Neural cell (in vitro differentiated cells): ENCODE data around the gene TTLL5. TPM values are rescaled to one million over a fixed set of nuclear protein-coding genes. Genes with fewer than 3 reads are reported as not detected.

Experiments used
- H2AFZ ChIP-seq: fragments of 200-600, 300-800 bp; sonication (generic), shearing (Covaris generic); 2 replicates; pipeline ENCODE4 v1.6.0; 2014; ENCODE audit warnings: low read depth, mild to moderate bottlenecking, antibody characterized with exemption, low read length, moderate library complexity
- H3F3A ChIP-seq: fragments of 200-600 bp; shearing (Covaris generic); 2 replicates; pipeline ENCODE4 v1.6.1; 2016; ENCODE audit warnings: mild to moderate bottlenecking, moderate library complexity, mixed read lengths, antibody characterized with exemption, low read length; ENCODE audit not compliant: insufficient read depth, poor library complexity, severe bottlenecking
- H3K27ac ChIP-seq: fragments of 200-600, 300-800 bp; sonication (generic), shearing (Covaris generic); 2 replicates; pipeline ENCODE4 v1.5.1; 2014; ENCODE audit warnings: mild to moderate bottlenecking, low read length, moderate library complexity
- H3K27me3 ChIP-seq: fragments of 300-800, 200-600 bp; sonication (generic), shearing (Covaris generic); 2 replicates; pipeline ENCODE4 v1.6.0; 2014; ENCODE audit warnings: mild to moderate bottlenecking, low read depth, low read length, moderate library complexity; ENCODE audit not compliant: insufficient read depth
- H3K36me3 ChIP-seq: fragments of 300-800, 200-600 bp; sonication (generic), shearing (Covaris generic); 2 replicates; pipeline ENCODE4 v1.5.1; 2014; ENCODE audit warnings: mild to moderate bottlenecking, antibody characterized with exemption, low read length, moderate library complexity; ENCODE audit not compliant: insufficient read depth
- H3K4me2 ChIP-seq: fragments of 300-800, 200-600 bp; sonication (generic), shearing (Covaris generic); 2 replicates; pipeline ENCODE4 v1.6.0; 2014; ENCODE audit warnings: mild to moderate bottlenecking, low read length
- H3K4me3 ChIP-seq: fragments of 300-800, 200-600 bp; sonication (generic), shearing (Covaris generic); 2 replicates; pipeline ENCODE4 v1.5.1; 2014; ENCODE audit warnings: mild to moderate bottlenecking, low read length, moderate library complexity
- H3K79me2 ChIP-seq: fragments of 200-600 bp; shearing (Covaris generic); replicated peaks from 2 replicates; pipeline ENCODE4 v1.6.0; 2014; ENCODE audit warnings: mild to moderate bottlenecking, low read length, moderate library complexity; ENCODE audit not compliant: insufficient read depth
- H3K9ac ChIP-seq: fragments of 300-800, 200-600 bp; sonication (generic), shearing (Covaris generic); 2 replicates; pipeline ENCODE4 v1.6.1; 2016; ENCODE audit warnings: mild to moderate bottlenecking, low read length, mixed read lengths
- H3K9me2 ChIP-seq: fragments of 200-600 bp; shearing (Covaris generic); 2 replicates; pipeline ENCODE4 v1.6.1; 2016; ENCODE audit warnings: mild to moderate bottlenecking, low read length, mixed read lengths; ENCODE audit not compliant: insufficient read depth
- H3K9me3 ChIP-seq: fragments of 200-600, 300-800 bp; sonication (generic), shearing (Covaris generic); 2 replicates; pipeline ENCODE4 v1.6.1; 2016; ENCODE audit warnings: mild to moderate bottlenecking, mixed run types, low read length, moderate library complexity, mixed read lengths
- H4K20me1 ChIP-seq: fragments of 200-600 bp; shearing (Covaris generic); 2 replicates; pipeline ENCODE4 v1.6.1; 2016; ENCODE audit warnings: mild to moderate bottlenecking, mixed run types; ENCODE audit not compliant: insufficient read depth
- EP300 ChIP-seq: fragments of 450-650 bp; conservative IDR thresholded peaks from 2 replicates; pipeline ENCODE4 v1.6.1; 2014; ENCODE audit warnings: antibody characterized with exemption, mild to moderate bottlenecking, moderate library complexity; ENCODE audit not compliant: poor library complexity, severe bottlenecking
- EZH2 ChIP-seq: fragments of 200-600, 300-800 bp; shearing (Covaris generic), sonication (generic); IDR thresholded peaks from 2 replicates; pipeline ENCODE4 v1.6.1; 2014; ENCODE audit warnings: antibody characterized with exemption, low read length, borderline replicate concordance, mild to moderate bottlenecking; ENCODE audit not compliant: insufficient read depth, poor library complexity, severe bottlenecking
- MXI1 ChIP-seq: fragments of 450-650 bp; conservative IDR thresholded peaks from 2 replicates; pipeline ENCODE4 v1.6.1; 2014; ENCODE audit warnings: antibody characterized with exemption, mild to moderate bottlenecking; ENCODE audit not compliant: poor library complexity, severe bottlenecking
- POLR2AphosphoS5 ChIP-seq: IDR thresholded peaks from 2 replicates; pipeline ENCODE4 v1.6.1; 2012
- RAD21 ChIP-seq: fragments of 450-650 bp; conservative IDR thresholded peaks from 2 replicates; pipeline ENCODE4 v1.6.1; 2014; ENCODE audit warnings: antibody characterized with exemption, mild to moderate bottlenecking, moderate library complexity
- SMC3 ChIP-seq: fragments of 450-650 bp; conservative IDR thresholded peaks from 2 replicates; pipeline ENCODE4 v1.6.1; 2014; ENCODE audit warnings: antibody characterized with exemption, mild to moderate bottlenecking, moderate library complexity; ENCODE audit not compliant: poor library complexity
- TAF1 ChIP-seq: IDR thresholded peaks from 2 replicates; pipeline ENCODE4 v1.6.1; 2012; ENCODE audit warnings: low read depth
- polyA plus RNA-seq: library from polyadenylated mRNA; depleted of rRNA; stranded (reverse); fragments of >200 nt; gene quantifications from 2 replicates; pipeline ENCODE4 v1.2.3, GENCODE V29; 2014
- TF ChIP-seq, protein P1 (sequence below): IDR thresholded peaks from 2 replicates; pipeline ENCODE4 v1.6.1; 2012; ENCODE audit warnings: borderline replicate concordance
- TF ChIP-seq, protein P2 (sequence below): fragments of 450-650 bp; IDR thresholded peaks from 2 replicates; pipeline ENCODE4 v1.5.1; 2014; ENCODE audit warnings: antibody characterized with exemption, mild to moderate bottlenecking, moderate library complexity; ENCODE audit not compliant: poor library complexity, severe bottlenecking

Gene TTLL5
- polyA plus RNA-seq, 1 donor from 2014 or later = 8.2 TPM

DNA sequence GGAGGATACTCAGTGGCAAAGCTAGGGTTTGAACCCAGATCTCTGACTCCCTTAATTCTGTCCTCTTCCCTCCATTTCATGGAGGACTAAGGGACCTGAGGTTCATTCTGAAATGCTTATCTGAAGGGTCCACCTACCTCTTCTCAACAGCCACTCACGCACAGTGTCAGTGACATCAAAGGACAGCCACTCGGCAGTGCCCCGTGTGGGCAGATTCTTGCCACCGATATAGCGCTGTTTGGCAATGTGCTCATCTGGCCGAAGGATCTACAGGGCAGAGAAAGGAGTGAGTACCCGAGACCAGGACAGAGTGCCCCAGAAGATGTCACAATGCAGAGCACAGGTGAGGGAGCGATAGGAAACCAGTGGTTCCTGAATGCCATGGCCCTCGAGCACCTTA, 309.9 kb downstream of the TTLL5 start:
- Histone ChIP-seq H3K9me2 (no peaks in the 10 kb centered on the region), H3F3A (no peaks in the 10 kb centered on the region), H3K27ac (no peak overlapping the region), H3K4me2 (no peak overlapping the region), H2AFZ (no peak overlapping the region), H3K79me2 (no peaks in the 10 kb centered on the region), H3K9ac (no peak overlapping the region), H3K27me3 (no peaks in the 10 kb centered on the region), H4K20me1 (no peaks in the 10 kb centered on the region), H3K36me3 (no peaks in the 10 kb centered on the region), H3K9me3 (no peaks in the 10 kb centered on the region), H3K4me3 (no peak overlapping the region)
- TF ChIP-seq TAF1 (no peak), MXI1 (no peak), RAD21 (no peak), SMC3 (no peak), EP300 (no peak), EZH2 (no peak), POLR2AphosphoS5 (no peak)
- TF ChIP-seq, protein P1, sequence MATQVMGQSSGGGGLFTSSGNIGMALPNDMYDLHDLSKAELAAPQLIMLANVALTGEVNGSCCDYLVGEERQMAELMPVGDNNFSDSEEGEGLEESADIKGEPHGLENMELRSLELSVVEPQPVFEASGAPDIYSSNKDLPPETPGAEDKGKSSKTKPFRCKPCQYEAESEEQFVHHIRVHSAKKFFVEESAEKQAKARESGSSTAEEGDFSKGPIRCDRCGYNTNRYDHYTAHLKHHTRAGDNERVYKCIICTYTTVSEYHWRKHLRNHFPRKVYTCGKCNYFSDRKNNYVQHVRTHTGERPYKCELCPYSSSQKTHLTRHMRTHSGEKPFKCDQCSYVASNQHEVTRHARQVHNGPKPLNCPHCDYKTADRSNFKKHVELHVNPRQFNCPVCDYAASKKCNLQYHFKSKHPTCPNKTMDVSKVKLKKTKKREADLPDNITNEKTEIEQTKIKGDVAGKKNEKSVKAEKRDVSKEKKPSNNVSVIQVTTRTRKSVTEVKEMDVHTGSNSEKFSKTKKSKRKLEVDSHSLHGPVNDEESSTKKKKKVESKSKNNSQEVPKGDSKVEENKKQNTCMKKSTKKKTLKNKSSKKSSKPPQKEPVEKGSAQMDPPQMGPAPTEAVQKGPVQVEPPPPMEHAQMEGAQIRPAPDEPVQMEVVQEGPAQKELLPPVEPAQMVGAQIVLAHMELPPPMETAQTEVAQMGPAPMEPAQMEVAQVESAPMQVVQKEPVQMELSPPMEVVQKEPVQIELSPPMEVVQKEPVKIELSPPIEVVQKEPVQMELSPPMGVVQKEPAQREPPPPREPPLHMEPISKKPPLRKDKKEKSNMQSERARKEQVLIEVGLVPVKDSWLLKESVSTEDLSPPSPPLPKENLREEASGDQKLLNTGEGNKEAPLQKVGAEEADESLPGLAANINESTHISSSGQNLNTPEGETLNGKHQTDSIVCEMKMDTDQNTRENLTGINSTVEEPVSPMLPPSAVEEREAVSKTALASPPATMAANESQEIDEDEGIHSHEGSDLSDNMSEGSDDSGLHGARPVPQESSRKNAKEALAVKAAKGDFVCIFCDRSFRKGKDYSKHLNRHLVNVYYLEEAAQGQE = no peak
- TF ChIP-seq, protein P2, sequence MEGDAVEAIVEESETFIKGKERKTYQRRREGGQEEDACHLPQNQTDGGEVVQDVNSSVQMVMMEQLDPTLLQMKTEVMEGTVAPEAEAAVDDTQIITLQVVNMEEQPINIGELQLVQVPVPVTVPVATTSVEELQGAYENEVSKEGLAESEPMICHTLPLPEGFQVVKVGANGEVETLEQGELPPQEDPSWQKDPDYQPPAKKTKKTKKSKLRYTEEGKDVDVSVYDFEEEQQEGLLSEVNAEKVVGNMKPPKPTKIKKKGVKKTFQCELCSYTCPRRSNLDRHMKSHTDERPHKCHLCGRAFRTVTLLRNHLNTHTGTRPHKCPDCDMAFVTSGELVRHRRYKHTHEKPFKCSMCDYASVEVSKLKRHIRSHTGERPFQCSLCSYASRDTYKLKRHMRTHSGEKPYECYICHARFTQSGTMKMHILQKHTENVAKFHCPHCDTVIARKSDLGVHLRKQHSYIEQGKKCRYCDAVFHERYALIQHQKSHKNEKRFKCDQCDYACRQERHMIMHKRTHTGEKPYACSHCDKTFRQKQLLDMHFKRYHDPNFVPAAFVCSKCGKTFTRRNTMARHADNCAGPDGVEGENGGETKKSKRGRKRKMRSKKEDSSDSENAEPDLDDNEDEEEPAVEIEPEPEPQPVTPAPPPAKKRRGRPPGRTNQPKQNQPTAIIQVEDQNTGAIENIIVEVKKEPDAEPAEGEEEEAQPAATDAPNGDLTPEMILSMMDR = no peak

DNA sequence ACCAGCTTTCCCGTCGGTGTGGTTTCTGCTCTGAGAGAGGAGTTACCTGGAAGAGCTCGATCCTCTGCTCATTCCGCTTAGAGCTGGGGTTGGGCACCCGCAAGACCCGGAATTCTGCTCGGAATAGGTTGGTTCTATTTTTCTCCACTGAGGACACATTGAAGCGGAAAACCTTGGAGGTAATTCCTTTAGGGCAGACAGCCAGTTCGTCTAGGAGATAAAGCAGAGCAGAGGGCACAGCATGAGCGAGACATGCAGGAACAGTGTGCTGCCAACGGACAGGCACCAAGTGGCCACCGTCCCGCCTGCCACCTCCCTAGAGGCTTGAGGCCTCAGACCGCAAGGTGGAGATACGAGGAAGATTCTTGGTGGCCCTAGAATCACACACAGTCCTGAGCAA, 310.5 kb downstream of the TTLL5 start:
- Histone ChIP-seq H3K9me3 (no peaks in the 10 kb centered on the region), H4K20me1 (no peaks in the 10 kb centered on the region), H3K36me3 (no peaks in the 10 kb centered on the region), H3K4me3 (no peak overlapping the region), H3K27me3 (no peaks in the 10 kb centered on the region), H3K9me2 (no peaks in the 10 kb centered on the region), H2AFZ (no peak overlapping the region), H3K79me2 (no peaks in the 10 kb centered on the region), H3F3A (no peaks in the 10 kb centered on the region), H3K27ac (no peak overlapping the region), H3K4me2 (no peak overlapping the region), H3K9ac (no peak overlapping the region)
- TF ChIP-seq, protein P1 = no peak
- TF ChIP-seq POLR2AphosphoS5 = no peak
